Measurements from ENCODE around the gene LRRC18. TPM values are rescaled to one million over a fixed set of nuclear protein-coding genes. Genes with fewer than 3 reads are reported as not detected.
A peak's percentile ranks its signal among the peaks of the same experiment; 100 is the strongest.

LRRC18 gene
- total RNA-seq, 1 donor from 2014 or later, result not detected

- TF ChIP-seq, protein P1, sequence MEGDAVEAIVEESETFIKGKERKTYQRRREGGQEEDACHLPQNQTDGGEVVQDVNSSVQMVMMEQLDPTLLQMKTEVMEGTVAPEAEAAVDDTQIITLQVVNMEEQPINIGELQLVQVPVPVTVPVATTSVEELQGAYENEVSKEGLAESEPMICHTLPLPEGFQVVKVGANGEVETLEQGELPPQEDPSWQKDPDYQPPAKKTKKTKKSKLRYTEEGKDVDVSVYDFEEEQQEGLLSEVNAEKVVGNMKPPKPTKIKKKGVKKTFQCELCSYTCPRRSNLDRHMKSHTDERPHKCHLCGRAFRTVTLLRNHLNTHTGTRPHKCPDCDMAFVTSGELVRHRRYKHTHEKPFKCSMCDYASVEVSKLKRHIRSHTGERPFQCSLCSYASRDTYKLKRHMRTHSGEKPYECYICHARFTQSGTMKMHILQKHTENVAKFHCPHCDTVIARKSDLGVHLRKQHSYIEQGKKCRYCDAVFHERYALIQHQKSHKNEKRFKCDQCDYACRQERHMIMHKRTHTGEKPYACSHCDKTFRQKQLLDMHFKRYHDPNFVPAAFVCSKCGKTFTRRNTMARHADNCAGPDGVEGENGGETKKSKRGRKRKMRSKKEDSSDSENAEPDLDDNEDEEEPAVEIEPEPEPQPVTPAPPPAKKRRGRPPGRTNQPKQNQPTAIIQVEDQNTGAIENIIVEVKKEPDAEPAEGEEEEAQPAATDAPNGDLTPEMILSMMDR (IDR thresholded peaks at IDR 0.05; ENCODE audit: insufficient read depth, low read length, poor library complexity, severe bottlenecking), result no peak
- H3K36me3 ChIP-seq (ENCODE audit: control insufficient read depth, insufficient read depth, low read length), result no peaks in the 10 kb centered on the region
- no peaks in the 10 kb centered on the region for H3K27me3 ChIP-seq (ENCODE audit: control insufficient read depth, insufficient read depth, low read length)
- no peak for DNase-seq (ENCODE audit: low read depth)
- H3K4me3 ChIP-seq (ENCODE audit: low read depth, low read length), result no peak overlapping the region
These were observed 44.5 kb downstream of the LRRC18 start for GRCh38 chr10:48894911-48895802.

- no peak for DNase-seq (ENCODE audit: low read depth)
These were observed 48.5 kb downstream of the LRRC18 start for GRCh38 chr10:48890888-48891850.

GRCh38 chr10:48887982-48888381 is 51.7 kb downstream of the LRRC18 start:
- no peak for DNase-seq (ENCODE audit: low read depth)
- TF ChIP-seq, protein P1 (IDR thresholded peaks at IDR 0.05; ENCODE audit: insufficient read depth, low read length, poor library complexity, severe bottlenecking), result no peak
- Histone ChIP-seq H3K27me3 (ENCODE audit: control insufficient read depth, insufficient read depth, low read length) (no peaks in the 10 kb centered on the region), H3K36me3 (ENCODE audit: control insufficient read depth, insufficient read depth, low read length) (no peaks in the 10 kb centered on the region), H3K4me3 (ENCODE audit: low read depth, low read length) (no peak overlapping the region)

More at GRCh38 chr10:48890888-48891850, 48.5 kb downstream of the LRRC18 start:
- H3K4me3 ChIP-seq (ENCODE audit: low read depth, low read length), result no peak overlapping the region
- TF ChIP-seq, protein P1 (IDR thresholded peaks at IDR 0.05; ENCODE audit: insufficient read depth, low read length, poor library complexity, severe bottlenecking), result no peak
- H3K36me3 ChIP-seq (ENCODE audit: control insufficient read depth, insufficient read depth, low read length), result no peaks in the 10 kb centered on the region
- H3K27me3 ChIP-seq (ENCODE audit: control insufficient read depth, insufficient read depth, low read length), result no peaks in the 10 kb centered on the region

DNA sequence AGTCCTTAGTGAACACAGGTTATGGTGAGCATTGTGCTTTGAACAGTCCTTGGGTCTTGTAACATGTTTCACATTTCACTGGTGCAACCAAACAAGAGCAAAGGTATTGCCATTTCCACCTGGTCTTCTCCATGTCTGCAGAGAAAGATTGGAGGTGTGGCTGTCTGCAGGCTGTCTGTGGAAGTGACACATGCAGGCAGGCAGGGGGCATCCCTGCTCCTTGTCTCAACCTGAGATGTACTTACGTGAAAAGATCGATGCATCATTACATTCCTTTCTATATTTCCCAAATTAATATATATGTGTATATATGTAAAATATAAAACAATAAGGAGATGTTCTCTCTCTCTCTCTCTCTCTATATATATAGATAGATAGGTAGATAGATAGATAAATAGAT is 54.3 kb downstream of the LRRC18 start:
- no peak overlapping the region for H3K4me3 ChIP-seq (ENCODE audit: low read depth, low read length)
- no peak for DNase-seq (ENCODE audit: low read depth)
- H3K36me3 ChIP-seq (ENCODE audit: control insufficient read depth, insufficient read depth, low read length), result no peaks in the 10 kb centered on the region
- TF ChIP-seq, protein P1 (IDR thresholded peaks at IDR 0.05; ENCODE audit: insufficient read depth, low read length, poor library complexity, severe bottlenecking), result peak; percentile 33
- H3K27me3 ChIP-seq (ENCODE audit: control insufficient read depth, insufficient read depth, low read length), result no peaks in the 10 kb centered on the region

GRCh38 chr10:48884179-48885045 is 55.2 kb downstream of the LRRC18 start:
- TF ChIP-seq, protein P1 (IDR thresholded peaks at IDR 0.05; ENCODE audit: insufficient read depth, low read length, poor library complexity, severe bottlenecking), result no peak
- H3K27me3 ChIP-seq (ENCODE audit: control insufficient read depth, insufficient read depth, low read length), result no peaks in the 10 kb centered on the region
- no peaks in the 10 kb centered on the region for H3K36me3 ChIP-seq (ENCODE audit: control insufficient read depth, insufficient read depth, low read length)
- no peak overlapping the region for H3K4me3 ChIP-seq (ENCODE audit: low read depth, low read length)
- no peak for DNase-seq (ENCODE audit: low read depth)
